Measurements from ENCODE around the gene RNF167.

The RNF167 gene

GRCh38 chr17:4978726-4979125, 38.7 kb downstream of the RNF167 start:
- DNase-seq (ENCODE audit: low read depth), result no peak

- peak; percentile 17 for DNase-seq (ENCODE audit: low read depth)
These were observed 40.7 kb downstream of the RNF167 start for GRCh38 chr17:4980644-4981216.

- DNase-seq (ENCODE audit: low read depth), result no peak
These were observed 42.2 kb downstream of the RNF167 start for GRCh38 chr17:4982305-4982704.

GRCh38 chr17:4986403-4986802, 46.3 kb downstream of the RNF167 start:
- peak; percentile 17 for DNase-seq (ENCODE audit: low read depth)

GRCh38 chr17:4986951-4987766, 47.1 kb downstream of the RNF167 start, which contains the start of gene CAMTA2:
TSS of gene CAMTA2 (minus strand) at chr17:4987675. CDS start at chr17:4986222, 1,453 bp downstream.
- peak; percentile 72 for DNase-seq (ENCODE audit: low read depth)

- DNase-seq (ENCODE audit: low read depth), result peak; percentile 31
These were observed 47.9 kb downstream of the RNF167 start for GRCh38 chr17:4987767-4988567.

GRCh38 chr17:4994081-4994595, 54.1 kb downstream of the RNF167 start:
- DNase-seq (ENCODE audit: low read depth), result peak; percentile 17
